Measurements from ENCODE around the gene FSTL3. TPM values are rescaled to one million over a fixed set of nuclear protein-coding genes. Genes with fewer than 3 reads are reported as not detected.

The FSTL3 gene
- polyA plus RNA-seq, 1 of the 3 experiments (the other 2 are of a cell fraction) = 64.4 TPM

DNA sequence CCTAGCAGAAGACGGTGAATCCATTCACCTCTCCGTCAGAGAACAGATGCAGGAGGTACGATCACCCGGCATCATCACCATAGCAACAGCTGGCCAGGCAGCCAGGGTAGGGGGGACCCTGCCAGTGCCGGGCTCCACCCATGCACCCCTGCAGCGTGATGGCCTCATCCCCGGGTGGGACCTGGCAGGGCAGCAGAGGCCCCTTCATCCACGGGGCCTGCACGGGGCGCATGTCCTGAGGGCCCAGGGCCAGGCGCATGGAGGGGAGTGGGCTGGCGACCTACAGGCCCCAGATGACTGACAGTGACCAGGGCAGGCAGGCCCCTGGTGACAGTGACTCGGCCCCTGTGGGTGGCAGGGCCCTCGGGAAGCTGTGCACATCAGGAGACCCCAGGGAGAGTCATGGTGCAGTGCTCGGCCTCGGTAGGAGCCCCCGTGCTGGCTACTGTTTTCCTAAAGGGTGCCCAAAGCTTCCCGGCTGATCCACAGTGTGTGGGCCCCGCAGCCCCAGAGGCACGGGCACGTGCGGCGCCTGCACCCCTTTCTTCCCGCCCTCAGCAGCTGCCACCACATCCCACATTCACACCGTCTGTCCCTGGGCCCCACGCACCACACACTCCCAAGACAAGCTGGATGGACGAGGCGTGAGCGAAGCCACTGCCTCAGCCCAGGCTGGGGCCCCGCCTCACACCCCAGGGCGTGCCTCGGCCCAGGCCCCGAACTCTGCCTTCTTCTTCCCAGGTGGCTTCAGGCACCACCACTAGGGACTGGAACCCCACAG, 17.9 kb upstream of the FSTL3 start:
- H3K4me1 ChIP-seq (ENCODE audit: control insufficient read depth in 1 of 2, insufficient read depth in 2 of 2, low read depth in 1 of 2, low read length in 1 of 2) = peaks cover 7 to 22% of the 10 kb centered on the region in 2 experiments; a peak in 2 of 4 replicates
- WGBS (ENCODE audit: low lambda C conversion rate) = 96% methylated on average over 17 of the region's 33 CpGs
- no peaks in the 10 kb centered on the region for H3F3A ChIP-seq (replicated peaks; ENCODE audit: insufficient read depth)
- H3K9ac ChIP-seq = no peak overlapping the region
- H2AFZ ChIP-seq (ENCODE audit: low read depth) = no peak overlapping the region
- POLR2A ChIA-PET = no interaction called here
- DNase-seq = no peak
- H3K4me2 ChIP-seq = no peak overlapping the region
- peaks cover 0 to 11% of the 10 kb centered on the region in 2 experiments for H3K36me3 ChIP-seq (replicated peaks in 1 of 2; ENCODE audit: control insufficient read depth in 1 of 2, insufficient read depth in 2 of 2, low read length in 1 of 2)
- H4K20me1 ChIP-seq (ENCODE audit: insufficient read depth) = peaks cover 91% of the 10 kb centered on the region
- CTCF ChIA-PET = interaction anchor here (1.5 kb wide), 1 partner anchor 76 kb away, joined by 3 read pairs; no protein-coding TSS in a partner anchor
- H3K27me3 ChIP-seq (ENCODE audit: insufficient read depth) = no peaks in the 10 kb centered on the region
- no peak overlapping the region for H3K27ac ChIP-seq (ENCODE audit: low read depth in 2 of 2, low read length in 1 of 2)
- no peak overlapping the region for H3K4me3 ChIP-seq (ENCODE audit: low read depth in 2 of 2, low read length in 1 of 2)
- no peak for TF ChIP-seq IRF3 (IDR thresholded peaks at IDR 0.05; ENCODE audit: low read depth, low read length)
- no peak for TF ChIP-seq SIN3A (IDR thresholded peaks at IDR 0.05; ENCODE audit: borderline replicate concordance, low read depth, low read length)
- TF ChIP-seq SMC3 (IDR thresholded peaks at IDR 0.05; ENCODE audit: low read depth, low read length) = no peak
- TF ChIP-seq, protein P1, sequence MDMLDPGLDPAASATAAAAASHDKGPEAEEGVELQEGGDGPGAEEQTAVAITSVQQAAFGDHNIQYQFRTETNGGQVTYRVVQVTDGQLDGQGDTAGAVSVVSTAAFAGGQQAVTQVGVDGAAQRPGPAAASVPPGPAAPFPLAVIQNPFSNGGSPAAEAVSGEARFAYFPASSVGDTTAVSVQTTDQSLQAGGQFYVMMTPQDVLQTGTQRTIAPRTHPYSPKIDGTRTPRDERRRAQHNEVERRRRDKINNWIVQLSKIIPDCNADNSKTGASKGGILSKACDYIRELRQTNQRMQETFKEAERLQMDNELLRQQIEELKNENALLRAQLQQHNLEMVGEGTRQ (IDR thresholded peaks at IDR 0.05; ENCODE audit: borderline replicate concordance, low read depth, low read length) = no peak
- TF ChIP-seq NFIC (IDR thresholded peaks at IDR 0.05; ENCODE audit: borderline replicate concordance) = no peak
- TF ChIP-seq TCF12 (IDR thresholded peaks at IDR 0.05) = no peak
- TF ChIP-seq NRF1 (IDR thresholded peaks at IDR 0.05; ENCODE audit: low read depth, low read length) = no peak
- TF ChIP-seq, protein P2, sequence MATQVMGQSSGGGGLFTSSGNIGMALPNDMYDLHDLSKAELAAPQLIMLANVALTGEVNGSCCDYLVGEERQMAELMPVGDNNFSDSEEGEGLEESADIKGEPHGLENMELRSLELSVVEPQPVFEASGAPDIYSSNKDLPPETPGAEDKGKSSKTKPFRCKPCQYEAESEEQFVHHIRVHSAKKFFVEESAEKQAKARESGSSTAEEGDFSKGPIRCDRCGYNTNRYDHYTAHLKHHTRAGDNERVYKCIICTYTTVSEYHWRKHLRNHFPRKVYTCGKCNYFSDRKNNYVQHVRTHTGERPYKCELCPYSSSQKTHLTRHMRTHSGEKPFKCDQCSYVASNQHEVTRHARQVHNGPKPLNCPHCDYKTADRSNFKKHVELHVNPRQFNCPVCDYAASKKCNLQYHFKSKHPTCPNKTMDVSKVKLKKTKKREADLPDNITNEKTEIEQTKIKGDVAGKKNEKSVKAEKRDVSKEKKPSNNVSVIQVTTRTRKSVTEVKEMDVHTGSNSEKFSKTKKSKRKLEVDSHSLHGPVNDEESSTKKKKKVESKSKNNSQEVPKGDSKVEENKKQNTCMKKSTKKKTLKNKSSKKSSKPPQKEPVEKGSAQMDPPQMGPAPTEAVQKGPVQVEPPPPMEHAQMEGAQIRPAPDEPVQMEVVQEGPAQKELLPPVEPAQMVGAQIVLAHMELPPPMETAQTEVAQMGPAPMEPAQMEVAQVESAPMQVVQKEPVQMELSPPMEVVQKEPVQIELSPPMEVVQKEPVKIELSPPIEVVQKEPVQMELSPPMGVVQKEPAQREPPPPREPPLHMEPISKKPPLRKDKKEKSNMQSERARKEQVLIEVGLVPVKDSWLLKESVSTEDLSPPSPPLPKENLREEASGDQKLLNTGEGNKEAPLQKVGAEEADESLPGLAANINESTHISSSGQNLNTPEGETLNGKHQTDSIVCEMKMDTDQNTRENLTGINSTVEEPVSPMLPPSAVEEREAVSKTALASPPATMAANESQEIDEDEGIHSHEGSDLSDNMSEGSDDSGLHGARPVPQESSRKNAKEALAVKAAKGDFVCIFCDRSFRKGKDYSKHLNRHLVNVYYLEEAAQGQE (IDR thresholded peaks at IDR 0.05; ENCODE audit: low read depth, low read length) = no peak
- TF ChIP-seq GABPA (IDR thresholded peaks at IDR 0.05; ENCODE audit: low read depth) = no peak
- TF ChIP-seq RCOR1 (IDR thresholded peaks at IDR 0.05; ENCODE audit: low read length) = no peak
- TF ChIP-seq, protein P3, sequence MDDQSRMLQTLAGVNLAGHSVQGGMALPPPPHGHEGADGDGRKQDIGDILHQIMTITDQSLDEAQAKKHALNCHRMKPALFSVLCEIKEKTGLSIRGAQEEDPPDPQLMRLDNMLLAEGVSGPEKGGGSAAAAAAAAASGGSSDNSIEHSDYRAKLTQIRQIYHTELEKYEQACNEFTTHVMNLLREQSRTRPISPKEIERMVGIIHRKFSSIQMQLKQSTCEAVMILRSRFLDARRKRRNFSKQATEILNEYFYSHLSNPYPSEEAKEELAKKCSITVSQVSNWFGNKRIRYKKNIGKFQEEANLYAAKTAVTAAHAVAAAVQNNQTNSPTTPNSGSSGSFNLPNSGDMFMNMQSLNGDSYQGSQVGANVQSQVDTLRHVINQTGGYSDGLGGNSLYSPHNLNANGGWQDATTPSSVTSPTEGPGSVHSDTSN (IDR thresholded peaks at IDR 0.05) = no peak
- no peak for TF ChIP-seq JUND (IDR thresholded peaks at IDR 0.05)
- no peak for TF ChIP-seq GATA2 (CRISPR knock-in tag; IDR thresholded peaks at IDR 0.05)
- TF ChIP-seq, protein P4, sequence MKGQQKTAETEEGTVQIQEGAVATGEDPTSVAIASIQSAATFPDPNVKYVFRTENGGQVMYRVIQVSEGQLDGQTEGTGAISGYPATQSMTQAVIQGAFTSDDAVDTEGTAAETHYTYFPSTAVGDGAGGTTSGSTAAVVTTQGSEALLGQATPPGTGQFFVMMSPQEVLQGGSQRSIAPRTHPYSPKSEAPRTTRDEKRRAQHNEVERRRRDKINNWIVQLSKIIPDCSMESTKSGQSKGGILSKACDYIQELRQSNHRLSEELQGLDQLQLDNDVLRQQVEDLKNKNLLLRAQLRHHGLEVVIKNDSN (IDR thresholded peaks at IDR 0.05; ENCODE audit: borderline replicate concordance, low read depth) = no peak
- no peak for TF ChIP-seq FOSL2 (IDR thresholded peaks at IDR 0.05; ENCODE audit: borderline replicate concordance, low read depth)
- TF ChIP-seq POLR2AphosphoS5 (IDR thresholded peaks at IDR 0.05; ENCODE audit: low read depth, low read length) = no peak
- no peak for TF ChIP-seq RAD21 (IDR thresholded peaks at IDR 0.05; ENCODE audit: low read length)
- TF ChIP-seq CHD2 (IDR thresholded peaks at IDR 0.05; ENCODE audit: low read length, partially characterized antibody) = no peak
- no peak for TF ChIP-seq YY1 (IDR thresholded peaks at IDR 0.05; ENCODE audit: low read depth)
- TF ChIP-seq FOXJ3 (CRISPR knock-in tag; IDR thresholded peaks at IDR 0.05) = no peak
- H3K9me3 ChIP-seq = no peaks in the 10 kb centered on the region
- H3K79me2 ChIP-seq (ENCODE audit: insufficient read depth) = peaks cover 97% of the 10 kb centered on the region
- no peaks in the 10 kb centered on the region for H3K9me2 ChIP-seq
